NCI-H526 treated with DMSO at 0.1 percent for 48 hours (cell line): ENCODE results near the gene C2orf74.
"Not testable (repeated sequence)": the region's sequence is repeated elsewhere in the genome, so short reads cannot be mapped to it uniquely, and the experiment has no call there.

Experiments
- DNase-seq: peaks from one replicate; lab custom pipeline; 2025; lab: John Stamatoyannopoulos, UW

C2orf74 gene

GRCh38 chr2:61161888-61162287 lies at the start of gene C2orf74:
Gene C2orf74, plus strand, starts transcription at chr2:61162188. Its CDS starts 327 bp downstream, at chr2:61162515.
- DNase-seq: no peak

- no peak for DNase-seq
Observed at GRCh38 chr2:61114147-61114546, 47.8 kb upstream of the C2orf74 start.

GRCh38 chr2:61116302-61116701 lies 45.7 kb upstream of the C2orf74 start:
- DNase-seq: no peak

GRCh38 chr2:61117534-61117933 lies 44.5 kb upstream of the C2orf74 start:
- DNase-seq: peak; percentile 95

GRCh38 chr2:61125123-61125710 lies 36.8 kb upstream of the C2orf74 start:
- no peak for DNase-seq

- no peak for DNase-seq
Observed at GRCh38 chr2:61125798-61126197, 36.2 kb upstream of the C2orf74 start.

GRCh38 chr2:61128122-61128521 lies 33.9 kb upstream of the C2orf74 start:
- not testable (repeated sequence) for DNase-seq

- no peak for DNase-seq
Observed at GRCh38 chr2:61134141-61134540, 27.8 kb upstream of the C2orf74 start.

GRCh38 chr2:61135510-61135909 lies 26.5 kb upstream of the C2orf74 start:
- DNase-seq: no peak

GRCh38 chr2:61138859-61139258 lies 23.1 kb upstream of the C2orf74 start:
- no peak for DNase-seq

GRCh38 chr2:61141151-61141550 lies 20.8 kb upstream of the C2orf74 start:
- DNase-seq: no peak

GRCh38 chr2:61144697-61145268 lies 17.2 kb upstream of the C2orf74 start:
- DNase-seq: no peak

- no peak for DNase-seq
Observed at GRCh38 chr2:61145990-61146389, 16.0 kb upstream of the C2orf74 start.

- not testable (repeated sequence) for DNase-seq
Observed at GRCh38 chr2:61148091-61148490, 13.9 kb upstream of the C2orf74 start.

GRCh38 chr2:61149074-61149473 lies 12.9 kb upstream of the C2orf74 start:
- DNase-seq: no peak

- DNase-seq: no peak
Observed at GRCh38 chr2:61151436-61151835, 10.6 kb upstream of the C2orf74 start.

- no peak for DNase-seq
Observed at GRCh38 chr2:61157371-61158003, 4.5 kb upstream of the C2orf74 start.

- no peak for DNase-seq
Observed at GRCh38 chr2:61158356-61158955, 3.5 kb upstream of the C2orf74 start.

- no peak for DNase-seq
Observed at GRCh38 chr2:61162721-61163120, 733 bp downstream of the C2orf74 start.

GRCh38 chr2:61165082-61165481 lies 3.1 kb downstream of the C2orf74 start:
- DNase-seq: not testable (repeated sequence)

GRCh38 chr2:61165946-61166345 lies 4.0 kb downstream of the C2orf74 start:
- no peak for DNase-seq

- DNase-seq: no peak
Observed at GRCh38 chr2:61167579-61167978, 5.6 kb downstream of the C2orf74 start.

GRCh38 chr2:61172671-61173070 lies 10.7 kb downstream of the C2orf74 start:
- no peak for DNase-seq
